ENCODE data around the gene DNAH10.

The DNAH10 gene

GRCh38 chr12:123939716-123940626 is 177.9 kb downstream of the DNAH10 start:
- Histone ChIP-seq H3K36me3 (peaks cover 64 to 96% (median 89%) of the 10 kb centered on the region in 3 donors), H3K27me3 (no peaks in the 10 kb centered on the region), H3K4me1 (peaks cover 0 to 9% (median 1%) of the 10 kb centered on the region in 4 donors), H3K9me3 (no peaks in the 10 kb centered on the region), H3K27ac (no peak overlapping the region), H3K4me3 (no peak overlapping the region)
- intact Hi-C loops (cut with DNase I; ENCODE audit: low total_unique reads), result no loop called here
- TF ChIP-seq, protein P1, sequence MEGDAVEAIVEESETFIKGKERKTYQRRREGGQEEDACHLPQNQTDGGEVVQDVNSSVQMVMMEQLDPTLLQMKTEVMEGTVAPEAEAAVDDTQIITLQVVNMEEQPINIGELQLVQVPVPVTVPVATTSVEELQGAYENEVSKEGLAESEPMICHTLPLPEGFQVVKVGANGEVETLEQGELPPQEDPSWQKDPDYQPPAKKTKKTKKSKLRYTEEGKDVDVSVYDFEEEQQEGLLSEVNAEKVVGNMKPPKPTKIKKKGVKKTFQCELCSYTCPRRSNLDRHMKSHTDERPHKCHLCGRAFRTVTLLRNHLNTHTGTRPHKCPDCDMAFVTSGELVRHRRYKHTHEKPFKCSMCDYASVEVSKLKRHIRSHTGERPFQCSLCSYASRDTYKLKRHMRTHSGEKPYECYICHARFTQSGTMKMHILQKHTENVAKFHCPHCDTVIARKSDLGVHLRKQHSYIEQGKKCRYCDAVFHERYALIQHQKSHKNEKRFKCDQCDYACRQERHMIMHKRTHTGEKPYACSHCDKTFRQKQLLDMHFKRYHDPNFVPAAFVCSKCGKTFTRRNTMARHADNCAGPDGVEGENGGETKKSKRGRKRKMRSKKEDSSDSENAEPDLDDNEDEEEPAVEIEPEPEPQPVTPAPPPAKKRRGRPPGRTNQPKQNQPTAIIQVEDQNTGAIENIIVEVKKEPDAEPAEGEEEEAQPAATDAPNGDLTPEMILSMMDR (IDR thresholded peaks at IDR 0.05), result no peak
- no peak for DNase-seq

GRCh38 chr12:123940627-123940966 is 178.5 kb downstream of the DNAH10 start:
- Histone ChIP-seq H3K27ac (no peak overlapping the region), H3K36me3 (peaks cover 60 to 97% (median 90%) of the 10 kb centered on the region in 3 donors), H3K9me3 (no peaks in the 10 kb centered on the region), H3K27me3 (no peaks in the 10 kb centered on the region), H3K4me1 (peaks cover 0 to 9% (median 2%) of the 10 kb centered on the region in 4 donors), H3K4me3 (no peak overlapping the region)
- no peak for DNase-seq
- TF ChIP-seq, protein P1 (IDR thresholded peaks at IDR 0.05), result no peak
- intact Hi-C loops (cut with DNase I; ENCODE audit: low total_unique reads), result no loop called here

DNA sequence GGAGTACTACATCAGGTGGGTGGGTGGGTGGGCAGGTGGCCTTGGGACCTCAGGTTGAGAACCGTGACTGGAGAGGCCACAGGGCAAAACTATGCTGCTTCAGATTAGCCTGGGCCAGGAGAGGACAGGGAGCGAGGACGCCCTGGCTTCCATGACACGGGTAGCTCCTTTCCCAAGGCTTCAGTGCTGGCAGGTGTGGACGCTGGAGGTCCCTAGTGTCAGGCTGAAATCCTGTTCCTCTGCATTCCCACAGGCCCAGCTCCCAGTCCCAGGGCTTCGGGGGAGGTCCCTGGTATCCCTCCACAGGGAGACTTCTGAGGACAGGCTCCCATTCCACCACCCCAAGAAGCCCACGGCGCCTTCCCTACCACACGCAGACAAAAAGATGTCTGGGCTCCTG is 178.9 kb downstream of the DNAH10 start:
- Histone ChIP-seq H3K27ac (no peak overlapping the region), H3K4me3 (no peak overlapping the region), H3K9me3 (no peaks in the 10 kb centered on the region), H3K27me3 (no peaks in the 10 kb centered on the region), H3K36me3 (peaks cover 56 to 94% (median 89%) of the 10 kb centered on the region in 3 donors), H3K4me1 (peaks cover 0 to 9% (median 4%) of the 10 kb centered on the region in 4 donors)
- intact Hi-C loops (cut with DNase I; ENCODE audit: low total_unique reads), result no loop called here
- DNase-seq, result no peak
- TF ChIP-seq, protein P1 (IDR thresholded peaks at IDR 0.05), result no peak

DNA sequence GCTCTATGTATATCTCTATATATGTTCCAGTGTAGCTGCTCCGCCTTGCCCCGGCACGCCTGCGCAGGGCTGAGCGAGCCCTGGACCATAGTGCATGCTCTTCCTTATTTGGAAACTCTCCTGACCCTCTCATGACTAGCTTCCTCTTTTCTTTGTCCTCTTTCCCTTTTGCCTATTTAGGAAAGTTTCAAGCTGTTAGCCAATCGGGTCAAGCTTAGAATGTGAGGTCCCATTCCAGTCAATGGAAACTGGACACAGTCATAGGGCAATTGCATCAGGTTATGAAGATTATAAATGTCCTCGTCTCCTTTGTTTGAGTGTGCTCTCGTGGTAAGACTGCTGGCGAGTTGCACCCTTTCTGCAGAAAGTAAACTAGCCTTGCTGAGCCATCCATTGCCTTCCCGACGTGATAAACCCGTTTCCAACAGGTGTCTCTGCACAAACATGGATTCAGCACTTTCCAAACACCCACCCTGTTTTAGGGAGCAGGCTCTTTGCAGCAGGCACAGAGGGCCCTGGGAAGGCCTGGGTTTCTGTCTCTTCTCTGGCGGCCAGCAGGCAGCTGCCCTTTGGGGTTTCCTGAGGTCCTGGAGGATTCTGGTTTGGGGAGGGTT is 179.6 kb downstream of the DNAH10 start:
- intact Hi-C loops (cut with DNase I; ENCODE audit: low total_unique reads), result no loop called here
- Histone ChIP-seq H3K27ac (no peak overlapping the region), H3K4me3 (no peak overlapping the region), H3K9me3 (no peaks in the 10 kb centered on the region), H3K4me1 (peaks cover 0 to 9% (median 5%) of the 10 kb centered on the region in 4 donors), H3K36me3 (peaks cover 49 to 87% (median 82%) of the 10 kb centered on the region in 3 donors), H3K27me3 (no peaks in the 10 kb centered on the region)
- no peak for DNase-seq
- TF ChIP-seq, protein P1 (IDR thresholded peaks at IDR 0.05), result no peak

DNA sequence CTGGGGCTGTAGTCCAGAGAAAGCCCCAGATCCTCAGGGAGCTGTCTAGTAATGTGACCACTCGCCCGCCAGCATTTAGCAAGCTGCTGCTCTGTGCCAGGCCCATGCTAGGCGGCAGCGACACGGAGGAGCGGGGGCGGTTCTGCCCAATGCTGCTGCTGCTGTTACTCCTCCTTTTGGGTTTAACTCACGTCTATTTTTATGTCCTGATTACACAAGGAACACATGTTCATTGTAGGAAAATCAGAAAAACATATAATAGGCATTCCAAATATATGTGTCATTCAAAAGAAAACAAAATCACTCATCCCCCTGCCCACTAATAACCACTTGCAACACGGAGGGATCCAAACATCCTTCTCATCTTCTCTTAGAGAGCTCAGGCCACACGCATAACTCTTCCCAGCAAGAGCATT is 180.1 kb downstream of the DNAH10 start:
- intact Hi-C loops (cut with DNase I; ENCODE audit: low total_unique reads), result no loop called here
- TF ChIP-seq, protein P1 (IDR thresholded peaks at IDR 0.05), result no peak
- H3K4me1 ChIP-seq, result peaks cover 0 to 9% (median 5%) of the 10 kb centered on the region in 4 donors
- peak overlapping the region in 1 of 2 donors; percentile 24 for H3K27ac ChIP-seq
- no peak for DNase-seq
- peaks cover 44 to 82% (median 77%) of the 10 kb centered on the region in 3 donors for H3K36me3 ChIP-seq
- H3K9me3 ChIP-seq, result no peaks in the 10 kb centered on the region
- H3K4me3 ChIP-seq, result no peak overlapping the region
- no peaks in the 10 kb centered on the region for H3K27me3 ChIP-seq
